ENCODE results near the gene SLC13A3. TPM values are rescaled to one million over a fixed set of nuclear protein-coding genes. Genes with fewer than 3 reads are reported as not detected.

Gene SLC13A3
- total and polyA plus RNA-seq, 4 donors: 8.8 to 303 (median 51.6) TPM

GRCh38 chr20:46610145-46610544, 41.1 kb downstream of the SLC13A3 start:
- DNase-seq (ENCODE audit: low read depth in 4 of 6, low spot score in 6 of 6): no peak
- H3K4me3 ChIP-seq (ENCODE audit: low read depth, low read length): no peak overlapping the region
- H3K27ac ChIP-seq (ENCODE audit: low read depth, low read length): no peak overlapping the region
- H3K27me3 ChIP-seq (ENCODE audit: control insufficient read depth, insufficient read depth, low read length): no peaks in the 10 kb centered on the region
- no peaks in the 10 kb centered on the region for H3K9me3 ChIP-seq (ENCODE audit: control insufficient read depth, insufficient read depth, low read length)
- no peaks in the 10 kb centered on the region for H3K4me1 ChIP-seq (ENCODE audit: control insufficient read depth, insufficient read depth, low read length)
- WGBS (ENCODE audit: insufficient coverage): 100% methylated on average over 2 of the region's 2 CpGs
- H3K36me3 ChIP-seq (ENCODE audit: control insufficient read depth, insufficient read depth, low read length): no peaks in the 10 kb centered on the region

GRCh38 chr20:46609043-46609442, 42.2 kb downstream of the SLC13A3 start:
- WGBS (ENCODE audit: insufficient coverage): no CpG with 5 or more reads among the region's 4 CpGs
- Histone ChIP-seq H3K27me3 (ENCODE audit: control insufficient read depth, insufficient read depth, low read length) (no peaks in the 10 kb centered on the region), H3K4me3 (ENCODE audit: low read depth, low read length) (no peak overlapping the region)

DNA sequence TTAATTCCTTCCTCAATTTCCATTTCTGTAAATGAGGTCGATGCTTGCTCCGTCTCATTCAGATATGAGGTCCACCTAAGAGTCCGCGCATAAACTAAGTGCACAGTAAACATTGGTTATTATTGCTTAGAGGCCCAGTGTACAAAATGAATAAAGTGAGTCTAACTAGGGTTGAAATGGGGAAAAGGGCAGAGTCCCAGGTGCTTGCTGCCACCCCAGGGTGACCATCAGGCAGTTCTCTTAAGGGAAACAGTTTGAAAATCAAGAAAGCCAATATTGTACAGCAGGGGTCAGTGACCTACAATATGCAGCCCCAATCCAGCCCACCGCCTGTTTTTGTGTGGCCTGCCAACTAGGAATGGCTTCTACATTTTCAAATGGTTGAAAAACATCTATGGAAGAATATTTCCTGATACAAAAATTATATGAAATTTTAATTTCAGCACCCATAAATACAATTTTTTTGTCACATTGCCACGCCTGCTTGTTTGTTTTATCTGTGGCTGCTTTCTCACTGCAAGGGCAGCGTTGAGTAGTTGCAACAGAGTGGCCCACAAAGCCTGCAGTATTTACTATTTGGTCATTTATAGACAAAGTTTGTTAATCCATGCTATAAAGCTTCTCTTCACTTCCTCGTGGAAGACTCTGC, 43.3 kb downstream of the SLC13A3 start:
- no peak for DNase-seq (ENCODE audit: low read depth in 4 of 6, low spot score in 6 of 6)
- Histone ChIP-seq H3K9me3 (ENCODE audit: control insufficient read depth, insufficient read depth, low read length) (no peaks in the 10 kb centered on the region), H3K4me3 (ENCODE audit: low read depth, low read length) (no peak overlapping the region), H3K27me3 (ENCODE audit: control insufficient read depth, insufficient read depth, low read length) (no peaks in the 10 kb centered on the region), H3K36me3 (ENCODE audit: control insufficient read depth, insufficient read depth, low read length) (peaks cover 3% of the 10 kb centered on the region), H3K27ac (ENCODE audit: low read depth, low read length) (no peak overlapping the region), H3K4me1 (ENCODE audit: control insufficient read depth, insufficient read depth, low read length) (no peaks in the 10 kb centered on the region)
- 60% methylated on average over 1 of the region's 8 CpGs for WGBS (ENCODE audit: insufficient coverage)

More at GRCh38 chr20:46609043-46609442, 42.2 kb downstream of the SLC13A3 start:
- H3K9me3 ChIP-seq (ENCODE audit: control insufficient read depth, insufficient read depth, low read length): no peaks in the 10 kb centered on the region
- no peak overlapping the region for H3K27ac ChIP-seq (ENCODE audit: low read depth, low read length)
- no peaks in the 10 kb centered on the region for H3K4me1 ChIP-seq (ENCODE audit: control insufficient read depth, insufficient read depth, low read length)
- H3K36me3 ChIP-seq (ENCODE audit: control insufficient read depth, insufficient read depth, low read length): peaks cover 3% of the 10 kb centered on the region
- DNase-seq (ENCODE audit: low read depth in 4 of 6, low spot score in 6 of 6): no peak

DNA sequence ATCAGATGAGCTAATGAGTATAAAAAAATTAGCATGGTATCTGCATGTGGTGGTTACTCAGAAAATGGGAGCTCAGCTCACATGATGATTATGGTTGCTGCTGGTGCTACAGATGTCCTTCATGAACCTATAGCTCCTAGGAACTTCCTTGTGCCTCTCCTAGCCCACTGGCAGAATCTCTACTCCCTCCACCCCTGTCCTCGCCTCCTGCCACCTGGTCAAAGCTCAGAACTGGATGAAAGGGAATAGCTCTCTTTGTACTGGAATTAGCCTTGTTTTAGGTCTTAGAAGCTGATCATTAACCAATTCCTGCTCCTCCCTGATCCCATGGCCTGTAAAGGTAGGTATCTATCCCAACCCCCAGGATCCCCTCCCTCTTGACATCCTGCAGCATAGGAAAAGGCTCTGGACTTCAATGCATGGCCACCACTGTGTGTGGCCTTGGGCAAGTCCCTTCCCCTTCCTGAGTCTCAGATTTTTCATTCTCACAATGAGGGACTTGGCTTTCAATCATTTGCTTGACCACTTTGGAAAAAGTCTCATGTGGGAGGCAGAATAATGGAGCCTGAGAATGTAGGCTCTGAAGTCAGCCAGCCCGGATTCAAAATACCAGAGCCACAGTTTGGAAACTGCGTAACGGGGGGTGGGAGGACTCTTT, 43.9 kb downstream of the SLC13A3 start:
- Histone ChIP-seq H3K27ac (ENCODE audit: low read depth, low read length) (no peak overlapping the region), H3K4me1 (ENCODE audit: control insufficient read depth, insufficient read depth, low read length) (no peaks in the 10 kb centered on the region), H3K36me3 (ENCODE audit: control insufficient read depth, insufficient read depth, low read length) (peaks cover 3% of the 10 kb centered on the region), H3K9me3 (ENCODE audit: control insufficient read depth, insufficient read depth, low read length) (no peaks in the 10 kb centered on the region), H3K27me3 (ENCODE audit: control insufficient read depth, insufficient read depth, low read length) (no peaks in the 10 kb centered on the region), H3K4me3 (ENCODE audit: low read depth, low read length) (no peak overlapping the region)
- 92% methylated on average over 2 of the region's 4 CpGs for WGBS (ENCODE audit: insufficient coverage)
- no peak for DNase-seq (ENCODE audit: low read depth in 4 of 6, low spot score in 6 of 6)

GRCh38 chr20:46606817-46607190, 44.5 kb downstream of the SLC13A3 start:
- no peak for DNase-seq (ENCODE audit: low read depth in 4 of 6, low spot score in 6 of 6)
- no peaks in the 10 kb centered on the region for H3K9me3 ChIP-seq (ENCODE audit: control insufficient read depth, insufficient read depth, low read length)
- H3K4me3 ChIP-seq (ENCODE audit: low read depth, low read length): no peak overlapping the region
- H3K27ac ChIP-seq (ENCODE audit: low read depth, low read length): no peak overlapping the region
- WGBS (ENCODE audit: insufficient coverage): 100% methylated on average over 3 of the region's 4 CpGs
- peaks cover 3% of the 10 kb centered on the region for H3K36me3 ChIP-seq (ENCODE audit: control insufficient read depth, insufficient read depth, low read length)
- H3K4me1 ChIP-seq (ENCODE audit: control insufficient read depth, insufficient read depth, low read length): no peaks in the 10 kb centered on the region
- no peaks in the 10 kb centered on the region for H3K27me3 ChIP-seq (ENCODE audit: control insufficient read depth, insufficient read depth, low read length)

GRCh38 chr20:46605978-46606816, 45.1 kb downstream of the SLC13A3 start:
- Histone ChIP-seq H3K36me3 (ENCODE audit: control insufficient read depth, insufficient read depth, low read length) (peaks cover 3% of the 10 kb centered on the region), H3K9me3 (ENCODE audit: control insufficient read depth, insufficient read depth, low read length) (no peaks in the 10 kb centered on the region), H3K27me3 (ENCODE audit: control insufficient read depth, insufficient read depth, low read length) (no peaks in the 10 kb centered on the region), H3K4me3 (ENCODE audit: low read depth, low read length) (no peak overlapping the region), H3K4me1 (ENCODE audit: control insufficient read depth, insufficient read depth, low read length) (no peaks in the 10 kb centered on the region), H3K27ac (ENCODE audit: low read depth, low read length) (no peak overlapping the region)
- DNase-seq (ENCODE audit: low read depth in 4 of 6, low spot score in 6 of 6): no peak
- WGBS (ENCODE audit: insufficient coverage): 94% methylated on average over 5 of the region's 9 CpGs

DNA sequence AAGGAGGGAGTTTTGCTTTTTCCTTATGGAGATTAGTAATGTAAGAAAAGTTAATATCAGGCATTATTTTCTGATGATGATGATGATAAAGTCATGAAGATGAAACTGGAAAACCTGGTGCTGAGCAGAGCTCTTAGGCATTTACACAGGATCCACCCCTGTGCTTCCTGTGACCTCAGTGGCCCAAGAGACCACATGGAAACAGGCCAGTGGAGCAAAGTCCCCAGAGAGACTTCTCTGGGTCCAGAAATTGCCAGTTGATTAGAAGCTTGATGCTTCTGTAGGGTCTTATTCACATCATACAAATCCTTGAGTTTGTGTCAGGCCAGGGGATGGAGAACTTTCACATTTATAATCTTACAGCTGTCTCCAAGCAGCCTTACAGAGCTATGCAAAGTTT, 46.1 kb downstream of the SLC13A3 start:
- Histone ChIP-seq H3K4me1 (ENCODE audit: control insufficient read depth, insufficient read depth, low read length) (no peaks in the 10 kb centered on the region), H3K27ac (ENCODE audit: low read depth, low read length) (no peak overlapping the region), H3K4me3 (ENCODE audit: low read depth, low read length) (no peak overlapping the region), H3K9me3 (ENCODE audit: control insufficient read depth, insufficient read depth, low read length) (no peaks in the 10 kb centered on the region), H3K27me3 (ENCODE audit: control insufficient read depth, insufficient read depth, low read length) (no peaks in the 10 kb centered on the region), H3K36me3 (ENCODE audit: control insufficient read depth, insufficient read depth, low read length) (peaks cover 3% of the 10 kb centered on the region)
- no peak for DNase-seq (ENCODE audit: low read depth in 4 of 6, low spot score in 6 of 6)

DNA sequence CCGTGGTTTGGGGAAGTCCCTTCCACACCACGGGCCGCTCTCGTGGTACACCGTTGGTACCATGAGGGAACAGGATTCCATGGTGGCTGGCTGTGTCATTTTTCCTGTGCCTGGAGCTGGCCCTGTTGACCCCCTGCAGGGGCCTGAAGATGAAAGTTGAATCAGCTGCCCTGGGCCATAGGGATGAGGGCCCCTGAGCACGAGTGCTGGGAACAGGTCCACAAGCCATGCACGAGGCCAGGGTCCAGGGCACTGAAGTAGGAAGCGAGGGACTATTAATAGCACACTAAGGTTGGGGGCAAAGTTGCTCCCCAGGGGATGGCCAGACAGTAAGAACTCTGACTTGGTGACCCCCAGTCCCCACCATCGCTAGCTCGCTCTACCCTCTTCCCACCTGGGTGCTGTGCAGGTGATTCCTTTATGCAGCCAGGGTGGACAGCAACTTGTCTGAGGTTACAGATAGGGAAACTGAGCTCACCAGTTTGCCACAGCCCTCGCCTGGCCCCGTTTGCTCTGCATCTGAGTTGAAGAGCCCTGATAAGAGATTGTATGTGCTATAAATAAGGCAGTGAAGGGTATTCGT, 46.6 kb downstream of the SLC13A3 start:
- H3K27me3 ChIP-seq (ENCODE audit: control insufficient read depth, insufficient read depth, low read length): no peaks in the 10 kb centered on the region
- WGBS (ENCODE audit: insufficient coverage): 94% methylated on average over 8 of the region's 13 CpGs
- no peak for DNase-seq (ENCODE audit: low read depth in 4 of 6, low spot score in 6 of 6)
- H3K36me3 ChIP-seq (ENCODE audit: control insufficient read depth, insufficient read depth, low read length): peaks cover 3% of the 10 kb centered on the region
- H3K4me3 ChIP-seq (ENCODE audit: low read depth, low read length): no peak overlapping the region
- no peaks in the 10 kb centered on the region for H3K4me1 ChIP-seq (ENCODE audit: control insufficient read depth, insufficient read depth, low read length)
- no peaks in the 10 kb centered on the region for H3K9me3 ChIP-seq (ENCODE audit: control insufficient read depth, insufficient read depth, low read length)
- H3K27ac ChIP-seq (ENCODE audit: low read depth, low read length): no peak overlapping the region

- 100% methylated on average over 1 of the region's 2 CpGs for WGBS (ENCODE audit: insufficient coverage)
- no peaks in the 10 kb centered on the region for H3K27me3 ChIP-seq (ENCODE audit: control insufficient read depth, insufficient read depth, low read length)
- no peak overlapping the region for H3K4me3 ChIP-seq (ENCODE audit: low read depth, low read length)
- no peak for DNase-seq (ENCODE audit: low read depth in 4 of 6, low spot score in 6 of 6)
- H3K36me3 ChIP-seq (ENCODE audit: control insufficient read depth, insufficient read depth, low read length): peaks cover 3% of the 10 kb centered on the region
- no peaks in the 10 kb centered on the region for H3K4me1 ChIP-seq (ENCODE audit: control insufficient read depth, insufficient read depth, low read length)
- H3K9me3 ChIP-seq (ENCODE audit: control insufficient read depth, insufficient read depth, low read length): no peaks in the 10 kb centered on the region
- H3K27ac ChIP-seq (ENCODE audit: low read depth, low read length): no peak overlapping the region
Measured at GRCh38 chr20:46602429-46602828, 48.8 kb downstream of the SLC13A3 start.

All from spinal cord (tissue), 10 donors.